ENCODE measurements around the gene RORB.

RORB gene

DNA sequence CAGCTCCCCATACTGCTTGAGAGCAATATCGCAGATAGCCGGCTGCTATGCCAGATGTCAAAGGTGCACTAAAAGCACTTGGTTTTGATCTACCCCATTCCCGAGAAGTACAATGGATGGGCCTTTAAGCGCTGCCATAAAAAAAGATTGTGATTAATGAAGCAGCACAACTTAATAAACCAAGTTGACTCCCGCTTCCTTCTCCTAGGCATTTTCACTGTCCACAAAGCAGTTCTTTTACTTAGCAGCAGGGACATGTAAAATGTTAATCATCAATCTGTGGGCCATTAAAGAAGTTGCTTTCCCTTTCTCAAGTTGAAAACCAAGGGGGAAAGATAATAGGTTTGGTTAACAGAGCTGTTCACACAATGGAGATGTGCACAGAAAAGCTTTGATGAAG lies 214.2 kb downstream of the RORB start:
- Histone ChIP-seq H3K27ac (ENCODE audit: low read length) (no peak overlapping the region), H3K9ac (ENCODE audit: low read length) (no peak overlapping the region), H3K79me2 (ENCODE audit: low read length) (no peaks in the 10 kb centered on the region), H3K27me3 (replicated peaks; ENCODE audit: insufficient read depth, low read length) (no peaks in the 10 kb centered on the region), H3K9me3 (replicated peaks; ENCODE audit: insufficient read depth, low read length) (no peaks in the 10 kb centered on the region), H3K9me2 (replicated peaks; ENCODE audit: insufficient read depth, low read length) (no peaks in the 10 kb centered on the region), H3K4me3 (ENCODE audit: low read length) (no peak overlapping the region), H3F3A (ENCODE audit: insufficient read depth, low read length) (no peaks in the 10 kb centered on the region), H4K20me1 (ENCODE audit: insufficient read depth, low read length) (no peaks in the 10 kb centered on the region), H3K4me1 (ENCODE audit: low read length) (no peaks in the 10 kb centered on the region), H3K36me3 (replicated peaks; ENCODE audit: insufficient read depth, low read length) (no peaks in the 10 kb centered on the region), H2AFZ (ENCODE audit: low read length) (no peak overlapping the region), H3K4me2 (ENCODE audit: low read depth, low read length) (no peak overlapping the region)
- TF ChIP-seq, protein P1, sequence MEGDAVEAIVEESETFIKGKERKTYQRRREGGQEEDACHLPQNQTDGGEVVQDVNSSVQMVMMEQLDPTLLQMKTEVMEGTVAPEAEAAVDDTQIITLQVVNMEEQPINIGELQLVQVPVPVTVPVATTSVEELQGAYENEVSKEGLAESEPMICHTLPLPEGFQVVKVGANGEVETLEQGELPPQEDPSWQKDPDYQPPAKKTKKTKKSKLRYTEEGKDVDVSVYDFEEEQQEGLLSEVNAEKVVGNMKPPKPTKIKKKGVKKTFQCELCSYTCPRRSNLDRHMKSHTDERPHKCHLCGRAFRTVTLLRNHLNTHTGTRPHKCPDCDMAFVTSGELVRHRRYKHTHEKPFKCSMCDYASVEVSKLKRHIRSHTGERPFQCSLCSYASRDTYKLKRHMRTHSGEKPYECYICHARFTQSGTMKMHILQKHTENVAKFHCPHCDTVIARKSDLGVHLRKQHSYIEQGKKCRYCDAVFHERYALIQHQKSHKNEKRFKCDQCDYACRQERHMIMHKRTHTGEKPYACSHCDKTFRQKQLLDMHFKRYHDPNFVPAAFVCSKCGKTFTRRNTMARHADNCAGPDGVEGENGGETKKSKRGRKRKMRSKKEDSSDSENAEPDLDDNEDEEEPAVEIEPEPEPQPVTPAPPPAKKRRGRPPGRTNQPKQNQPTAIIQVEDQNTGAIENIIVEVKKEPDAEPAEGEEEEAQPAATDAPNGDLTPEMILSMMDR (IDR thresholded peaks at IDR 0.05; ENCODE audit: low read length) = no peak
- no peak for TF ChIP-seq EZH2phosphoT487 (IDR thresholded peaks at IDR 0.05; ENCODE audit: low read length)
- no peak for DNase-seq

DNA sequence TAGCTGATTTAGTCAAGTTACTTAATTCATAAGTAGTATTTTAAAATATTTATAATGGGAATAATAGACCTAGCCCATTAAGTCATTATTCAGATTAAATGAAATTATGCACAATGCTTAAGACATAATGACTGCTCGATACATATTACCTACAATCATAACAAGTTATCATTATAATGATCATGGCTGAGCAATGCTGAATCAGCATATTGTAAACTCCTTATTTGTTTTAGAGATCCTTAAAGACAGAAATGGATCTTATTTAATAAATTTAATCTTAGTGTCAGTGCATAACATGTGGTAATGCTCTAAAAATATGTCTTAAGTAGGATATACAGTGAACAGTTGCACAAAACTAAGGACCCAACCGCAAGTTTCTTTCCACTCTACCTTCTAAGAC lies 221.6 kb downstream of the RORB start:
- TF ChIP-seq EZH2 (optimal IDR thresholded peaks at IDR 0.05; ENCODE audit: low read depth, low read length) (no peak), EZH2phosphoT487 (IDR thresholded peaks at IDR 0.05; ENCODE audit: low read length) (no peak)
- TF ChIP-seq, protein P1 (IDR thresholded peaks at IDR 0.05; ENCODE audit: low read length) = no peak
- Histone ChIP-seq H3F3A (ENCODE audit: insufficient read depth, low read length) (no peaks in the 10 kb centered on the region), H2AFZ (ENCODE audit: low read length) (no peak overlapping the region), H3K27ac (ENCODE audit: low read length) (no peak overlapping the region), H3K27me3 (replicated peaks; ENCODE audit: insufficient read depth, low read length) (no peaks in the 10 kb centered on the region), H3K9me3 (replicated peaks; ENCODE audit: insufficient read depth, low read length) (no peaks in the 10 kb centered on the region), H3K4me1 (ENCODE audit: low read length) (no peaks in the 10 kb centered on the region), H4K20me1 (ENCODE audit: insufficient read depth, low read length) (no peaks in the 10 kb centered on the region), H3K79me2 (ENCODE audit: low read length) (no peaks in the 10 kb centered on the region), H3K9ac (ENCODE audit: low read length) (no peak overlapping the region), H3K4me3 (ENCODE audit: low read length) (no peak overlapping the region), H3K9me2 (replicated peaks; ENCODE audit: insufficient read depth, low read length) (no peaks in the 10 kb centered on the region), H3K4me2 (ENCODE audit: low read depth, low read length) (no peak overlapping the region), H3K36me3 (replicated peaks; ENCODE audit: insufficient read depth, low read length) (no peaks in the 10 kb centered on the region)
- no peak for DNase-seq

DNA sequence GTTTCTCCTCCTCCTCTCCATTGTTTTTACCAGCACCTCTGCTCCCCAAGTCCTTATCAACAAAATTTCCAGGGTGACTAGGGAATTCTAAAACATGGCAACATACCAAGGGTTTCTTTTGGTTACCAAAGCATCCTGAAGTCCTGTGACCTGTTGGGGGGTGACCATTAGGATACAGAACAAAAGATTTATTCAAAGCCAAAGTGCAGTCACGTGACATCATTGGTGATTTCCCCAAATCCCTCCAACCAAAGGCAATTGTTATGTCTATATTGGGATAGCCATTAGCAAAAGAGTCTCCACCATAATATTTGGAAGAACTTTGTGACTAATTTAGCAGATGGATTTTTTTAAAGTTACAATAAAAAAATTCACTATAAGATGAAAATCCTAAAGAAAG lies 222.2 kb downstream of the RORB start:
- H3K4me2 ChIP-seq (ENCODE audit: low read depth, low read length) = no peak overlapping the region
- no peaks in the 10 kb centered on the region for H3K27me3 ChIP-seq (replicated peaks; ENCODE audit: insufficient read depth, low read length)
- no peak for DNase-seq
- no peaks in the 10 kb centered on the region for H3F3A ChIP-seq (ENCODE audit: insufficient read depth, low read length)
- no peaks in the 10 kb centered on the region for H3K79me2 ChIP-seq (ENCODE audit: low read length)
- H2AFZ ChIP-seq (ENCODE audit: low read length) = no peak overlapping the region
- H3K4me3 ChIP-seq (ENCODE audit: low read length) = no peak overlapping the region
- no peaks in the 10 kb centered on the region for H3K9me2 ChIP-seq (replicated peaks; ENCODE audit: insufficient read depth, low read length)
- H3K4me1 ChIP-seq (ENCODE audit: low read length) = no peaks in the 10 kb centered on the region
- no peak overlapping the region for H3K9ac ChIP-seq (ENCODE audit: low read length)
- no peaks in the 10 kb centered on the region for H3K36me3 ChIP-seq (replicated peaks; ENCODE audit: insufficient read depth, low read length)
- TF ChIP-seq EZH2 (optimal IDR thresholded peaks at IDR 0.05; ENCODE audit: low read depth, low read length) (no peak), EZH2phosphoT487 (IDR thresholded peaks at IDR 0.05; ENCODE audit: low read length) (no peak)
- TF ChIP-seq, protein P1 (IDR thresholded peaks at IDR 0.05; ENCODE audit: low read length) = no peak
- no peaks in the 10 kb centered on the region for H4K20me1 ChIP-seq (ENCODE audit: insufficient read depth, low read length)
- no peak overlapping the region for H3K27ac ChIP-seq (ENCODE audit: low read length)
- H3K9me3 ChIP-seq (replicated peaks; ENCODE audit: insufficient read depth, low read length) = no peaks in the 10 kb centered on the region

All from MM.1S (cell line).